Type B pancreatic cell (in vitro differentiated cells): Measurements from ENCODE around the gene TRAF7. TPM values are rescaled to one million over a fixed set of nuclear protein-coding genes. Genes with fewer than 3 reads are reported as not detected.
A peak's percentile ranks its signal among the peaks of the same experiment; 100 is the strongest.
"Not testable (repeated sequence)": the region's sequence is repeated elsewhere in the genome, so short reads cannot be mapped to it uniquely, and the experiment has no call there.

Experiments used
- DNase-seq: peaks from one replicate; pipeline ENCODE4 v3.0.0; 2021; ENCODE audit warnings: mixed read lengths; ENCODE audit not compliant: unreplicated experiment; ENCODE audit errors: extremely low spot score
- H3K27ac Mint-ChIP-seq: 2 replicates; pipeline ENCODE4 v1.8.0; 2021; ENCODE audit warnings: mild to moderate bottlenecking, mixed read lengths
- H3K27me3 Mint-ChIP-seq: 2 replicates; pipeline ENCODE4 v1.8.0; 2021; ENCODE audit warnings: mixed read lengths
- H3K36me3 Mint-ChIP-seq: 2 replicates; pipeline ENCODE4 v1.8.0; 2021; ENCODE audit warnings: mixed read lengths
- H3K4me1 Mint-ChIP-seq: one replicate; pipeline ENCODE4 v1.8.0; 2021; ENCODE audit warnings: mixed read lengths; ENCODE audit not compliant: unreplicated experiment
- H3K4me3 Mint-ChIP-seq: 2 replicates; pipeline ENCODE4 v1.8.0; 2021; ENCODE audit warnings: mild to moderate bottlenecking, mixed read lengths
- H3K9me3 Mint-ChIP-seq: 2 replicates; pipeline ENCODE4 v1.8.0; 2021; ENCODE audit warnings: mixed read lengths
- CTCF ChIP-seq: fragments of 200-600 bp; sonication (generic); conservative IDR thresholded peaks from 2 replicates; pipeline ENCODE4 v1.5.0; 2021; ENCODE audit warnings: antibody characterized with exemption, mild to moderate bottlenecking
- total RNA-seq: library from RNA; stranded (reverse); gene quantifications from 2 replicates; pipeline ENCODE4 v1.2.1, GENCODE V29; 2021; ENCODE audit warnings: low replicate concordance

Gene TRAF7
- total RNA-seq, 1 donor from 2014 or later: 71.0 TPM

- H3K4me1 Mint-ChIP-seq: not testable (repeated sequence)
Observed at GRCh38 chr16:2114225-2114624, 41.4 kb upstream of the TRAF7 start.

GRCh38 chr16:2114885-2115590 lies 40.5 kb upstream of the TRAF7 start:
- not testable (repeated sequence) for H3K4me1 Mint-ChIP-seq, H3K27ac Mint-ChIP-seq, H3K9me3 Mint-ChIP-seq, H3K27me3 Mint-ChIP-seq, H3K36me3 Mint-ChIP-seq, H3K4me3 Mint-ChIP-seq, DNase-seq

More at GRCh38 chr16:2114225-2114624, 41.4 kb upstream of the TRAF7 start:
- H3K27me3 Mint-ChIP-seq, H3K27ac Mint-ChIP-seq, H3K36me3 Mint-ChIP-seq, H3K4me3 Mint-ChIP-seq, H3K9me3 Mint-ChIP-seq, DNase-seq: not testable (repeated sequence)

GRCh38 chr16:2115591-2115973 lies 40.0 kb upstream of the TRAF7 start:
- H3K4me1 Mint-ChIP-seq: no peaks in the 10 kb centered on the region
- no peaks in the 10 kb centered on the region for H3K27me3 Mint-ChIP-seq
- DNase-seq: no peak
- TF ChIP-seq CTCF: no peak
- H3K27ac Mint-ChIP-seq: no peak overlapping the region
- no peak overlapping the region for H3K4me3 Mint-ChIP-seq
- no peaks in the 10 kb centered on the region for H3K36me3 Mint-ChIP-seq
- H3K9me3 Mint-ChIP-seq: no peaks in the 10 kb centered on the region

- H3K27ac Mint-ChIP-seq, H3K27me3 Mint-ChIP-seq: not testable (repeated sequence)
Observed at GRCh38 chr16:2116428-2116827, 39.2 kb upstream of the TRAF7 start.

GRCh38 chr16:2117341-2117740 lies 38.2 kb upstream of the TRAF7 start:
- not testable (repeated sequence) for H3K9me3 Mint-ChIP-seq

More at GRCh38 chr16:2116428-2116827, 39.2 kb upstream of the TRAF7 start:
- H3K4me3 Mint-ChIP-seq, DNase-seq, H3K4me1 Mint-ChIP-seq, H3K36me3 Mint-ChIP-seq, H3K9me3 Mint-ChIP-seq: not testable (repeated sequence)

GRCh38 chr16:2117960-2118722 lies 37.4 kb upstream of the TRAF7 start:
- not testable (repeated sequence) for H3K4me1 Mint-ChIP-seq

More at GRCh38 chr16:2117341-2117740, 38.2 kb upstream of the TRAF7 start:
- H3K27ac Mint-ChIP-seq, H3K27me3 Mint-ChIP-seq, DNase-seq, H3K36me3 Mint-ChIP-seq, H3K4me1 Mint-ChIP-seq, H3K4me3 Mint-ChIP-seq: not testable (repeated sequence)

GRCh38 chr16:2121325-2121724 lies 34.3 kb upstream of the TRAF7 start:
- not testable (repeated sequence) for DNase-seq, H3K27me3 Mint-ChIP-seq, H3K27ac Mint-ChIP-seq, H3K36me3 Mint-ChIP-seq, H3K9me3 Mint-ChIP-seq, H3K4me1 Mint-ChIP-seq
- peak overlapping the region; percentile 71 for H3K4me3 Mint-ChIP-seq
- peak; percentile 46 for TF ChIP-seq CTCF

More at GRCh38 chr16:2117960-2118722, 37.4 kb upstream of the TRAF7 start:
- not testable (repeated sequence) for DNase-seq, H3K9me3 Mint-ChIP-seq, H3K36me3 Mint-ChIP-seq, H3K27ac Mint-ChIP-seq, H3K27me3 Mint-ChIP-seq, H3K4me3 Mint-ChIP-seq

GRCh38 chr16:2121853-2122252 lies 33.7 kb upstream of the TRAF7 start:
- Mint-ChIP-seq H3K27me3 (no peaks in the 10 kb centered on the region), H3K9me3 (no peaks in the 10 kb centered on the region), H3K4me3 (no peak overlapping the region), H3K36me3 (no peaks in the 10 kb centered on the region), H3K27ac (no peak overlapping the region), H3K4me1 (peaks cover 7% of the 10 kb centered on the region)
- TF ChIP-seq CTCF: no peak
- no peak for DNase-seq
